Testis (tissue), 2 donors: Measurements from ENCODE around the gene HOXB7.

Experiments
- CTCF ChIP-seq, 3 experiments: fragments of 450-650 bp in 2 of 3; fragments of 200-600 bp in 1 of 3; sonication (generic) in 1 of 3; IDR thresholded peaks; one replicate each; pipeline ENCODE4 v1.5.1; 2016 to 2019; ENCODE audit warnings: antibody characterized with exemption in 3 of 3, mild to moderate bottlenecking in 2 of 3, moderate library complexity in 1 of 3
- POLR2A ChIP-seq: fragments of 450-650 bp; IDR thresholded peaks from one replicate; pipeline ENCODE4 v1.6.1; 2017; ENCODE audit warnings: antibody characterized with exemption, mild to moderate bottlenecking, moderate library complexity

- no peak for TF ChIP-seq CTCF (IDR thresholded peaks at IDR 0.05)
- TF ChIP-seq POLR2A = no peak
These were observed 14.9 kb upstream of the HOXB7 start for GRCh38 chr17:48625495-48626244.
